Subcutaneous abdominal adipose tissue (tissue), 5 donors: Measurements from ENCODE around the gene AP1G1.
A peak's percentile ranks its signal among the peaks of the same experiment; 100 is the strongest.

Source experiments
- H3K27ac ChIP-seq: one replicate; pipeline ENCODE4 v1.7.0; 2013; ENCODE audit warnings: low read depth, mild to moderate bottlenecking, inconsistent platforms, low read length, moderate library complexity
- H3K27me3 ChIP-seq, 5 donors: one replicate each; pipeline ENCODE4 v1.7.0; 2013; ENCODE audit warnings: low read length in 5 of 5, inconsistent platforms in 1 of 5; ENCODE audit not compliant: control insufficient read depth in 5 of 5, insufficient read depth in 4 of 5
- H3K36me3 ChIP-seq, 5 donors: one replicate each; pipeline ENCODE4 v1.7.0; 2013; ENCODE audit warnings: low read length in 5 of 5; ENCODE audit not compliant: control insufficient read depth in 5 of 5, insufficient read depth in 5 of 5
- H3K4me1 ChIP-seq, 5 donors: one replicate each; pipeline ENCODE4 v1.7.0; 2013; ENCODE audit warnings: low read length in 5 of 5, mild to moderate bottlenecking in 3 of 5, moderate library complexity in 1 of 5; ENCODE audit not compliant: control insufficient read depth in 5 of 5, insufficient read depth in 5 of 5
- H3K4me3 ChIP-seq, 5 donors: one replicate each; pipeline ENCODE4 v1.7.0; 2013; ENCODE audit warnings: low read length in 5 of 5, low read depth in 1 of 5
- H3K9ac ChIP-seq, 5 donors: one replicate each; pipeline ENCODE4 v1.7.0; 2013; ENCODE audit warnings: low read length in 5 of 5, mild to moderate bottlenecking in 4 of 5, moderate library complexity in 3 of 5
- H3K9me3 ChIP-seq, 5 donors: one replicate each; pipeline ENCODE4 v1.7.0; 2013; ENCODE audit warnings: low read length in 5 of 5; ENCODE audit not compliant: control insufficient read depth in 5 of 5
- donor health status: healthy.
- donor health status: healthy.
- donor health status: healthy.
- donor health status: healthy.
- donor health status: healthy.

Gene AP1G1

DNA sequence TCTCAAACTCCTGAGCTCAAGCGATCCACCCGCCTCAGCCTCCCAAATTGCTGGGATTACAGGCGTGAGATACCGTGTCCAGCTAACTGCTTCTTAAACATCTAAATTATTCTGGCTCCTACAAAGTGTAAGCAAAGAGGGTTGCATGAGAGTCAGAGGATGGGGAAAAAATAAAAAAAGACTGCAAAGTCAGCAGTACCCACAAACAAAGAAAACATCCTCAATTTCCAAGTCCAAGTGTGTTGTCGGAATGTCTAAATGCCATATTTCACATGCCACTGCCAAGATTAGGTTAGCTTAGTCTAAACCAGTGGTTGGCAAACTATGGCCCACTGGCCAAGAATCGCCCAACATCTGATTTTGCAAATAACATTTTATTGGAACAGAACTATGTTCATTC lies 71.1 kb downstream of the AP1G1 start:
- H3K4me3 ChIP-seq = no peak overlapping the region

DNA sequence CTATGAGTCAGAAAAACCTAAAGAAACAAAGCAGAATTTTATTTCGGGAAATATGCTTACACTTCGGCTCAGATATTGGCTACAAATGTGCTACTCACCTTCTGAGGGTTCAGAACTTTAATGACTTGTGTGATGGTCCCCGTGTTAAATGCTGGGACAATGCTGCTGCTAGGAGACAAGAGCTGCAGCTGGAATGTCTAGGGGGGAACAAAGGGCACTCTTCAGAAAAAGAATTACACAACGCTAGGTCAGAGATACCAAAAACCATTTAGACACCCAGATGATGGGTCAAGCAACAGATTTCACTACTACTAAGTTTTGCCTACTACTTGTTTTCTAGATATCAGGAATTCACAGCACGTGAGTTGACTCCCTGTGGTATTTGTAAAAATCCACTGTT lies 74.1 kb downstream of the AP1G1 start:
- Histone ChIP-seq H3K36me3 (peaks cover 59 to 87% (median 65%) of the 10 kb centered on the region in 5 donors), H3K27ac (no peak overlapping the region), H3K9me3 (no peaks in the 10 kb centered on the region)

More for the DNA sequence above, 71.1 kb downstream of the AP1G1 start:
- peaks cover 50 to 78% (median 57%) of the 10 kb centered on the region in 5 donors for H3K36me3 ChIP-seq
- no peak overlapping the region for H3K9ac ChIP-seq
- H3K9me3 ChIP-seq = no peaks in the 10 kb centered on the region
- H3K27me3 ChIP-seq = no peaks in the 10 kb centered on the region
- H3K4me1 ChIP-seq = no peaks in the 10 kb centered on the region
- H3K27ac ChIP-seq = no peak overlapping the region

DNA sequence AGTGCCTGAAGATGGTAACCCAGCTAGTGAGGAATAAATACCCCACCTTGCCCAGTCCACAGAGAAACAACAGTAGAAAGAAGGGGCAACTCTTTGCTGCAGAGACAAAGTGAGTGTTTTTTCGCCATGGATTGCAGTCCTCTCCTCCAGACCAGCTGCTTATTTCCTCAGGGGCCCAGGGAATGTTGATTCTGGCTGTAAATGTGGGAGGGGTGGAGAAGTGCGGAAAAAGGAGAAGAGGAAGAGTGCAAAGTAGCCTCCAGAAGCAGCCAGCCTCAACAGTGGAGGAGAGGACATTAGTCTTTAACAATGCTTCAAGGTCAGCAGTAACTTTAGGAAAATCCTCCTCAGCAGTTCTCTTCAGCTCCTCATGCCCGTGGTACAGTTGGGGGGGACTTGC lies 76.0 kb downstream of the AP1G1 start:
- Histone ChIP-seq H3K9ac (no peak overlapping the region), H3K4me3 (no peak overlapping the region), H3K27ac (no peak overlapping the region), H3K36me3 (peaks cover 46 to 69% (median 50%) of the 10 kb centered on the region in 5 donors), H3K4me1 (peaks cover 0 to 3% (median 0%) of the 10 kb centered on the region in 5 donors), H3K27me3 (no peaks in the 10 kb centered on the region), H3K9me3 (no peaks in the 10 kb centered on the region)

More for the DNA sequence above, 74.1 kb downstream of the AP1G1 start:
- no peaks in the 10 kb centered on the region for H3K4me1 ChIP-seq
- H3K4me3 ChIP-seq = no peak overlapping the region
- no peaks in the 10 kb centered on the region for H3K27me3 ChIP-seq
- H3K9ac ChIP-seq = no peak overlapping the region

DNA sequence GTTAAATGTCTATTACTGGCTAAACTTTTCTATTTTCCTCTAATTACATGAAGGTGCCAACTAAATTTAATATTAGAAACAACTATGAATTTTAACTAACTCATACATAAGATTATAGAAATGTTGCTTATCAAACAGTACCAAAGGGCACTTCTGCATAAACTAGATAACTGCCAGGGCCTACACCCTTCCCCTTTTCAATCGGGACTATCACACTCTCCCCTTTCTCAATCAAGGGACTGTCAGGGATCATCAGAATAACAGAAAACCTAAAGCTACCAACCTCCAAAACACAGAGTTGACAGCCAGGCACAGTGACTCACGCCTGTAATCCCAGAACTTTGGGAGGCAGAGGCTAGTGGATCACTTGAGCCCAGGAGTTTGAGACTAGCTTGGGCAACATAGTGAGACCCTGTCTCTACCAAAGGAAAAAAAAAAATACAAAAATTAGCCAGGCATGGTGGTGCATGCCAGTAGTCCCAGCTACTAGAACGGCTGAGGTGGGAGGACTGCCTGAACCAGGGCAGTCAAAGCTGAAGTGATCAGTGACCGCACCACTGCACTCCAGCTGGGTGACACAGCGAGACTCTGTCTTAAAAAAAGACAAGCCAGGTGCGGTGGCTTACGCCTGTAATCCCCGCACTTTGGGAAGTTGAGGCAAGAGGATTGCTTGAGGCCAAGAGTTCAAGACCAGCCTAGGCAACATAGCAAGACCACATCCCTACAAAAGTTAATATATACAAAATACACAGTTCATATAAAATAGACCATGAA lies 80.9 kb downstream of the AP1G1 start:
- Histone ChIP-seq H3K36me3 (peaks cover 14 to 29% (median 25%) of the 10 kb centered on the region in 5 donors), H3K9me3 (no peaks in the 10 kb centered on the region), H3K27ac (peak overlapping the region; percentile 57), H3K4me3 (no peak overlapping the region), H3K9ac (no peak overlapping the region), H3K27me3 (no peaks in the 10 kb centered on the region), H3K4me1 (peaks cover 5 to 30% (median 25%) of the 10 kb centered on the region in 5 donors)

DNA sequence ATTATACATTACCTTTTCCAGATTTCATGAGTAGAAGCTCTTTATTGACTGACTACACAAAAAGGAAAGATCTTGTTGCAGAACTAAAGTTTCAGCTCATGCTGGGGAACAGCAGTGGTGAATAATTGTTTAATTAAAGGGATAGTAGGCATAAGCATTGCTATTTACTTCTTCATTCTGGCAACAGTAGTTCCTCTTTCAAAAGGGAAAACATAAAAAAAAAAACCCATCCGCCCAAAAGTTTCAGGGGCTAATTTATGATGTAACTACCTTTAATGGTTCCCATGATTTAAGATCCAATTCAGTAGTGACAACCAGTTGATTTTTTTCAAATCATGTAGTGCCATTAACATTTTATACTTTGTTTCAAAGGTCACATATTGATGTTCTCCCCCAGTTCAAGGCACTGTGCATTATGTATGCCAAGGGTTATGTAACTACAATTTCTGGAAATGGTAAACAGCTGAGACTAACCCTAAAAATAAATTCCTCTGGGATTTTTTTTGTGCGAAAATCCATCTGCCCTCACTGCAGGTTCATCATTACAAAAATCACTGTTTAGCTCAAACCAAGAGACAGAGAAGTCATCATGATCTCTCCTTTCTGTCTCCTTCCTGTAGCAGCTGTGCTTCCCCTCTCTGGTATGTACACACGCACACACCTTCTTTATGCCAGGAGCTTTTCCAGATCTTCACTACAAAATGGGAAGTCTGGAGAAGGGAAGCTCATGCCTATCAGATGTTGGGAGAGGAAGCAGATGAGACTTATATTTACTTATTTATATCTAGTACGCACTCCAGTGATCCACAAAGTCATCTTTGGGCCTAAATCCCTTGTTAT lies 81.9 kb downstream of the AP1G1 start:
- Histone ChIP-seq H3K36me3 (peaks cover 5 to 19% (median 15%) of the 10 kb centered on the region in 5 donors), H3K27ac (peak overlapping the region; percentile 57), H3K4me3 (no peak overlapping the region), H3K4me1 (peaks cover 5 to 35% (median 30%) of the 10 kb centered on the region in 5 donors), H3K9me3 (no peaks in the 10 kb centered on the region), H3K27me3 (no peaks in the 10 kb centered on the region), H3K9ac (peak overlapping the region in 2 of 5 donors; percentile 5 to 46)

DNA sequence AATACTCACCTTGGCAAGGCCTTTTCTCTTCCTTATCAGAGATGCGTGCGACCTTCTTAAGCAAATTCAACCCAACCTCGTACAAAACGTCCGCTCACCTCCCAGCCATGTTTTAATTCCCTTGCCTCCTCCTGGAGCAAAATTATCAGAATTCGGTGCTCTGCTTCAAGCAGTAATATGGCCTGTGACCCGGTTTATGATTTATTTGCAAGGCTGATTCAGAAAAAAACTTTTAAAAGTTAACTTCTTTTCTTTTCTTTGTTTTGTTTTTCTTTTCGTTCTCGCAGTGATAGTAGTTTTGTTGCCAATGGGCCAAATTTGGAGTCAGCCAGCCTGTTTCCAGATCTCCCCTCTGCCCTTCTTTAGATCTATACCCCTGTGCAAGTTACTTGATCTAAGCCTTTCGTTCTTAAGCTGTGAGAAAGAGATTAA lies 84.3 kb downstream of the AP1G1 start, which contains the start of gene PHLPP2:
Gene PHLPP2 (minus strand): TSS at position 382 of the 432 bp plus-strand sequence. CDS start 9,906 bp downstream, outside the sequence.
- Histone ChIP-seq H3K4me1 (peaks cover 5 to 35% (median 30%) of the 10 kb centered on the region in 5 donors), H3K9me3 (no peaks in the 10 kb centered on the region)

DNA sequence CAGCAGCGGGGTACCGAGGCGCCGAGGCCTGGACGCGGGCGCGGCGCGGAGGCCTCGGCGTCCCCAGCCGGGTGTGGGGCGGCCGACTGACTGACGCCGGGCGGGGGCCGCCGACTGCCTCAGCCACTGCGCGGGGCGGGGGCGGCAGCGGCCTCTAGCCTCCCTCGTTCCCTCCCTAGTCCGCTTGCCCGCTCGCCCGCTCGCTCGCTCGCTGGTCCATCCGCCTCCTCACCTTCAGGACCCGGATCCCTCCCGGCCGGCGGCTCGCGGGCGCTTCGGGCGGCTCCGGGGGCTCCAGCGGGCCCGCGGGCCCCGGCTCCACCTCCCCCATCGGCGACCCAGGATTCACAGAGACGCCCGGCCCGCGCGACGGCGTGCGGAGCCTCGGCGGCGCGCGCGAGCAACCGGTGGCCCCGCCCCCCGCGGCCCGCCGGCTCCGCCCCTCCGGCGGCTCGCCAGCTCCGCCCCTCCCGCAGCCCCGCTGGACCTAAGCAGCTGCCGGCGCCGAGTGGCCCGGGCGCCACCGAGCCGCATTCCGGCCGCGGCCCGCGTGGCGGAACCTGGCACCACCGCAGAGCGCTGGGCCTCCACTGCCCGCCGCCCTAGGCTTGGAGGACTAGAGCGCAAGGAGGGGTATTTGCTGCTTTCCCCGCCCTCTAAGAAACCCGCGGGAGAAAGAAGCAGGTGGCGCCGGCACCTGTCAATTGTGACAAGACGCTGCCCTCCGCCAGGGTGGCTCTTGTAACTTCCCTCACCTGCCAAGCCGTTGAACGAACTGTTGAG lies 84.9 kb downstream of the AP1G1 start:
- Histone ChIP-seq H3K4me3 (peak overlapping the region; percentile 73 to 87 (median 82)), H3K9ac (peak overlapping the region in 4 of 5 donors; percentile 68 to 83 (median 81)), H3K27ac (peak overlapping the region; percentile 74), H3K9me3 (no peaks in the 10 kb centered on the region), H3K27me3 (no peaks in the 10 kb centered on the region), H3K36me3 (no peaks in the 10 kb centered on the region), H3K4me1 (peaks cover 5 to 35% (median 30%) of the 10 kb centered on the region in 5 donors)

More for the DNA sequence above, 84.3 kb downstream of the AP1G1 start, which contains the start of gene PHLPP2:
- H3K36me3 ChIP-seq = no peaks in the 10 kb centered on the region
- H3K27me3 ChIP-seq = no peaks in the 10 kb centered on the region
- H3K27ac ChIP-seq = peak within 1 kb of the TSS; percentile 74
- H3K4me3 ChIP-seq = peak within 1 kb of the TSS; percentile 73 to 87 (median 82)
- peak within 1 kb of the TSS in 4 of 5 donors; percentile 68 to 83 (median 81) for H3K9ac ChIP-seq

DNA sequence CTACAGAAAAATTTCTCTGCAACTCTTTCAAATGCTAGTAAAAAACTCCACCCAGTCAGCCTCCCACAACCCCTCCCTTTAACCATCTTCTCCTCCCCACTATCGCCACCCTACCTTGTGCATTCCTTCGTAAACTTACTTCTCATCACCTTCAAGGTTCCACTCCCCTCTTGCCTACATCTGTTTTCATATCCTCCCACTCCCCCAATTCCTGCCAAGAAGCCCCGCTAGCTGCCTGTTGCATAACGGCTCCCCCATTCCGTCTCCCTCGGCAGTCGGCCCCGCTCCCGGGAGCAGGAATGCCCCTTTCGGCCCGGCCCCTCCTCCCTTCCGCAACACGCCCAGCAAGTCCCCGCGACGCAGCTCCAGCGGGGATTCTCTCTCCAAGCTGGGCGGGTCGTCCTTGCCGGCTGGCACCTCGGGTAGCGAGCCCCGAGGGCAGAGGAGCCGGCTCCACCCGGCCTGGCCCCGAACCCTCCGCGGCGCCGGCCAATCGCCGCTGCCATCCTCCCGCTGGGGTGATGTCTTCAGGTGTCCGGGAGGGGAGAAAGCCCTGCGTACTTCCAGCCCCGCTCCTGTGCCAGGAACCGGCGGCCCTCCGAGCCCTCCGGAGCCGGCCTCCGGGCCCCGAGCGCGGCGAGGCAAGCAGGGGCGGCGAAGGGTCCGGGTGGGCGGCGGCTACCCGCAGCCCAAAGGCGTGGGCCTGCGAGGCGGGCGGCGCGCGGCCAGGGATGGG lies 85.7 kb downstream of the AP1G1 start:
- H3K4me1 ChIP-seq = peaks cover 5 to 35% (median 30%) of the 10 kb centered on the region in 5 donors
- H3K27me3 ChIP-seq = no peaks in the 10 kb centered on the region
- H3K9me3 ChIP-seq = no peaks in the 10 kb centered on the region
- no peaks in the 10 kb centered on the region for H3K36me3 ChIP-seq
- peak overlapping the region in 4 of 5 donors; percentile 82 to 85 (median 82) for H3K9ac ChIP-seq
- H3K27ac ChIP-seq = peak overlapping the region; percentile 74
- peak overlapping the region; percentile 73 to 85 (median 75) for H3K4me3 ChIP-seq
